DMS79 treated with DMSO at 0.1 percent for 48 hours (cell line): ENCODE results near the gene VAPB.
"Not testable (repeated sequence)": the region's sequence is repeated elsewhere in the genome, so short reads cannot be mapped to it uniquely, and the experiment has no call there.

Experiments used
- DNase-seq: peaks from one replicate; lab custom pipeline; 2025; lab: John Stamatoyannopoulos, UW

Gene VAPB, protein sequence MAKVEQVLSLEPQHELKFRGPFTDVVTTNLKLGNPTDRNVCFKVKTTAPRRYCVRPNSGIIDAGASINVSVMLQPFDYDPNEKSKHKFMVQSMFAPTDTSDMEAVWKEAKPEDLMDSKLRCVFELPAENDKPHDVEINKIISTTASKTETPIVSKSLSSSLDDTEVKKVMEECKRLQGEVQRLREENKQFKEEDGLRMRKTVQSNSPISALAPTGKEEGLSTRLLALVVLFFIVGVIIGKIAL

DNA sequence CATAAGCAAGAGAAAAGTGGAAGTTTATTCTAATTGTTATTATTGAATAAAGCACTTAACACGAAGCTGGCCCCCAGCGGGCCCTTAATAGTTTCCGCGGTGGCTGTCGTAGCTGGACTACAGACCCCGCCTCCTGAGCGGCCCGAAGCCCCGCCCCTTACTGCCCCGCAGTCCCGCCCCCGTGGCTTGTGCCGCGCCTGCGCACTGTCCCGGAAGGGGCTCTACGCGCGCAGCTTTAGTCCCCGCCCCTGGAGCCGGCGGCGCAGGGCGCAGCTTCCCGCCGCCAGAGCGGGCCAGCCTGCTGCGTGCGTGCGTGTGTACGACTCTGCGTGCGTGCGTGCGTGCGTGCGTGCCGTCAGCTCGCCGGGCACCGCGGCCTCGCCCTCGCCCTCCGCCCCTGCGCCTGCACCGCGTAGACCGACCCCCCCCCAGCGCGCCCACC, at the start of gene VAPB:
Gene VAPB (plus strand): TSS at position 348 of the 442 bp plus-strand sequence. CDS start 231 bp downstream, outside the sequence.
- DNase-seq: peak; percentile 87

DNA sequence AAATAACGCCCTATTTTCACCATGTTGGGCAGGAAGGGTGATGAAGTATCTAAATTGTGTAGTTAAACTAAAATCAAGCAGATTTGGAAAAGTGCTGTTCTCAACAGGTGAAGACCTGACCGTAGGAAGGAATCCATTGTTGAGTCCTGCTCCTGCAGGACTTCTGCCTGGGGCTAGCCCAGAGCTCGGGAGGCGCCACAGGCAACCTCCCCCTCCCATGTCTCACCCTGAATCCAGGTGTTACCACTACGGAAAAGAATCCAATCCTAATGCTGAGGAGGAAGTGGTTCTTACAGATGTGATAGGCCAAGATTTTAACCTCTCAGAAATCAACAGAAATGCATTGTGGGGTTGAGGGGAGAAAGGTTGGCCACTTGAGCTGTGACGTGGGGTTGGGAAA, 49.3 kb upstream of the VAPB start:
- DNase-seq: no peak

DNA sequence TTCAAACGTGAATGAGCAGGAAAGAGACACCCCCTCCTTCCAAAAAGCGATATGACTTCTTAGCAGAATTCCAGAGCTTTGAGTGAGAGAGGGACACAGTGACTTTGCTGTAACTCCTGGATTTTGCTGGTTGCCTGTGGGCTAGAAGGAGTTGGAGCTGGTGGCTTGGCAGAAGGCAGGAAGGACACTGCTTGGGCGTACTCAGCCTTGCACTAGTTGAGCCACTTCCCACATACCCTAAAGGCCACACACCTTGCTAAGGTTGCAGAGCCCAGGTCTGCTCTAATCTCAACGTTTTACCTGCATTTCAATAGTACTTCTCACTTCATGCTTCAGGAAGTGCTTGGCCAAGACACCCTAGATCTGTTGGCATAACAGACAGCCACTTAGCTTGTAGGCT, 48.9 kb upstream of the VAPB start:
- DNase-seq: no peak

DNA sequence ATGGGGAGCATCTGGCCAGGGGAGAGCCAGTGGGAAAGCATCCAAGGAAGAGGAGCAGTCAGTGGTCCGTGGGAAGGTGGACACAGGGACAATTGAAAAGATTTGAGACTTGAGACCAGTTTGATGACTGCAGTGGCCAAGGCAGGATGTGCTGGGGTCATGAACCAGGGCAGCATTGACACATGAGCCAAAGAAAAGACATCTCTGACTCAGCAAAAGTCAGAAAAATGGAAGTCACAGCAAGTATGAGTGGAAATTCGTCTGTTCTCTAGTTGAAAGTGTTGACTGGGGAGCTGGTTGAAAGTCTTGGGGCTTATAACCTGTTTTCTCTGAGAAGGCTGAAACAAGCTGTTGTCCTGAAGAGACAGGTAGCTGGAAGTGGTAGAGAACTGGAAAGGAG, 48.2 kb upstream of the VAPB start:
- DNase-seq: no peak

DNA sequence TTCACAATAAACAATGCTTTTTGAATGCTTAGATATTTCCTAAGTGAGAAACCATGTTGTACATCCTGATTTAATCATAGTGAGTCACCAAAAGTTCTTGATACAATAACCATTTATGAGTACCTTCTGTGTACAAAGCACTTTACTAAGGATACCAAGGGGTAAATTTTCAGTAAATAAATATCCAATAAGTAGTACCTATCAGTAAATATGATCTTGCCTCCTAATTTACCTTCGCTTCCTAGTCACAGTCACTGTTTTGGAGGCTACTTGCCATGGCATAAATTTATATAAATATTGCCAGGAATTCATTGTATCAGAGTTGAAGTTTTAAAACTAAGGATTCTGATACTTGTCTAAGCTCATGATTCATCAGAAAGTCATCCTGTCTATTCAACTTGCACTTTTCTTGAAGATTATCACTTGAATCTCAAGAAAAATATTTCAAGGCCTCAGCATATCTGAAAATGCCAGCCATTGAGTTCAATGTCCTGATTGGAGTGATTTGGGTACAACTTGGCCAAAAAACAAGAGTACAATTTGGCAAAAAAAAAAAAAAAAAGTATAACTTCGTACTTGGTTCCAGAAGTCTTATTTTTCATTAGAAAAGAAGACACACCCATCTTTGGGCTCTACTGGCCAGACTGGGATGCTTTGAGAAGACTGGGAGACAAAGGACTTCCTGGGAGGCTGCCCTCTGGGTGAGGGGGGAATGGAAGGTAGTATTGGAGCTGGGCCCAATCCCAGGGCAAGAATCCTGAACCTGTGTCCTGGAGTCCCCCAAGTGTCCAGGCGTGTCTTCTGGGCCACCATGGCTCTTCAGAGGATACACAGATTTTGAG, 46.7 kb upstream of the VAPB start:
- no peak for DNase-seq

DNA sequence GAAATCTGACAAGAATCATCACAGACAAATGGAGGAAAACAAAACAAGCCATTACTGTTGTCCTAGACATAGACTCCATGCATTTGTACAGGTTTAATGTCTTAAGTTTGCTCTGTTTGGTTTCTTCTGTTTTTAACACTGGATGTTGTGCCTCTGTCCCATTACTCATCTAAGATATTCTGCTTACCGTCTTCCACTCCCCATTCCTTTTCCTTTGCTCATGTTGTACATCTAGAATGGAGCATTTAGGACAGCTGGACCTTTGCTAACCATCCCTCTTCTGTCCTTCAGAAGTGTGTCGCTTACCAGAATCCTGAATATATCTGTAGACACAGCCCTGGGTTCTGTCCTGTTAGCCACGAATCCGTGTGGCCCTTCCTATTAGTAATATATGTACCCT, 44.3 kb upstream of the VAPB start:
- no peak for DNase-seq

DNA sequence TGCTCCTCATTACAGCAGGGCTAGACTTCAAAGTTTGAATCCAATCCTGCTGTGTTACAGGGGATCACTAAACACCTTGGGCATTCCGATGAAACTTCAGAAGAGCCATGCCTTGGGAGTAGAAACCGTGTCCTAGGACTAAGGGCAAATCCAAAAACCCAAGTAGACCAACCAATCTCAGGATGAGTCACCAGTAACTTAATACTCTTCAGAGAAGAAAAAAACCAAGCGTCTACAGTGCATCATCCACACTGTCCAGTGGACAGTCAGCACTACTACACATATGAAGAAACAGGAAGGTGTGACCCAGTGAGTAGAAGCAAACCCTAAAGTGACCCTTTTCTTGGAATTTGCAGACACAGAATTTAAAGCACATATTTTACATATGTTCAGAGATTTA, 39.5 kb upstream of the VAPB start:
- DNase-seq: no peak

DNA sequence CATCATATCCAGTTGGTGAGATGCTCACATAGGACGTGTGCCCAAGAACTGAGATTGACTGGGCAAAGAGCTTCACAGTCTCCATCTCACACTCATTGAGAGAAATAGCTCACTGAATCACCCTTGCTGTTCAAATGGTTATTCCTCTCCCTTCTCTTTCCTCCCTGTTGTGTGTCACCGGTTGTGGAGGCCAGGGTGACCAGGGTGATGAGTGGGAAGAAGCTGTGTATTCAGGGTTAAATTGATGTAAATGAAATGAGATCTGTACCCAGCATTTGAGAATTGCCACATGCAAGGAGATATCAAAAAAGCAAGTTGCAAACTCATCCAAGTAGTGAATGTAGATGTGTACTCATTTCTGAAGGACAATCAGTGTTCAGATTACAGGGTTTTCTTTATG, 36.6 kb upstream of the VAPB start:
- no peak for DNase-seq

DNA sequence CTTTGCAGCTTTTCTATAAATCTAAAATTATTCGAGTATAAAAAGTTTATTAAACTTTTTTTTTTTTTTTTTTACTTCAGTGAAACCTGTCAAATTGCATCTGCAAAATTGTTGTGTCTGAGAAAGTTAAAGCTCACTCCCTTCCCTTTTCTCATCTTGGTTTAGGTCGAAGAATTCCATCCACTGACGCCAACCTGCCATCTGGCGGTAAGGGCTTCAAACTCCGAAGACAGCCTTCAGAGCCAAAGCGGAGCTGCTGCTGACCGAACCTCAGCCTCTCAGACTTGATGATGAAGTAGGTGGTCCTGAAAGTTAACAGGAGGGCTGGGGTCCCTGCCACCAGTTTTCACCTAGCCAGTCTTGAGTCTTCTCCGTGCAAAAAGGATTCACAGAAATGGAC, 29.6 kb upstream of the VAPB start:
- DNase-seq: no peak

DNA sequence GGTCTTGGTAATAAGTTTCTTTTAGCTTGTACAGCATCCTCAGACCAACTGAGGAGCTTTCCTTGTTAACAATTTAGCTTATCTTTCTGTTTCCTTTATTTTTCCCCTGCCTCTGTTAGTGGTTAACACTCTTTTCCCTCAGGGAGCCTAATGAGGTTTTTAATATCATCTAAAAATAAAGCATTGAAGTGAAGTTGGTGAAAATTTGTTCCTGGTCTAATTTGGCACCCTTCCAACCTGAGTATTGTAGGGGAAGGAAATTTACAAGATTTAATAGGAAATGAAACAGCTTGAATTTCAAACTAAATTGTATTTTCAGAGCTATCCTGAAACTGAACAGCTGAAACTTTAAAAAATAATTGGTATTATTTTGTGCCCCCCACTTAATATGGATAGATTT, 28.1 kb upstream of the VAPB start:
- no peak for DNase-seq

DNA sequence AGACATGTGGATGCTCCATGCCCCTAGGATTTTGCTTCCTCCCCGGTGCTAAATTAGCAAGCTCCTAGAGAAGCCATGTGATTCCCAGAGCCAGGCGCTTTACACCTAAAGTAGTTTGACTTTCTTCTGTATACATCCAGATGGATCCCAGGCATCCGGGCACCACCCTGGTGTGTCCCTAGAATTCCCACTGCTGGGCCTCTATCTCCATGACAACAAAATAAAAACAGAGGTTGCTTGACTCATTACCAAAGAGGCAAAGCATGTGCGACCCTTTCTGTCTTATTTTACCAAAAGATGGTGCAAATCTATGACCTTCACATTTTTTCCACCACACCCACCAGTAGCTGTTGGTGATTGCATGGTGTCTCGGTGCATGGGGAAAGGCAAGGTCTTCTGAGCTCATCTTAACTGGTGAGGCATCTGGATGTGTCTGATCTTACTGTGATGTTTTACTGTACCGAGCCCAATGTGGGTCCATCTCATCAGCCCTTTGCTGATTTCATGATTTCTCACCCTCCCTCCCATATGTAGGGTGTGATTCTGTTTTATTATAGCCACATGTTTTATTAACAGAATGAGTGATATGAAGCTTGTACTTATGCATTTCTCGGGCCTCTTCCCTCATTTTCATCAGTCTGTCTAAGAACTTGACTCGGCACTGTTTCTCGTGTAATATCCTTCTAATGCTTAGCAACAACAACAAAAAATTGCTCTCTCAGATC, 27.4 kb upstream of the VAPB start:
- no peak for DNase-seq

DNA sequence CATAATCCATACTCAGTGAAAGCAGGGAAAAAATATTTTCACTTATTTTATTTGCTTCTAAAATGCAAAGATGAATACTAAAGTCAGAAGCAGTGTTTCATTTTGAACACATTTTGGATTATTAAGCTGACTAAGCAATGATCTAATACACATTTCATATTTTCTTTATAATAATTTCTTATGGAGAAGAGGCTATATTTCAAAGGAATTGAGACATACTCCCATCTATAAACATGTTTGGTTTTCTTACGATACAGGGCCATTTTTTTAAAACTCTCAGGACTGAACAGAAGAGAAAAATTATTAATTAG, 26.9 kb upstream of the VAPB start:
- DNase-seq: no peak

DNA sequence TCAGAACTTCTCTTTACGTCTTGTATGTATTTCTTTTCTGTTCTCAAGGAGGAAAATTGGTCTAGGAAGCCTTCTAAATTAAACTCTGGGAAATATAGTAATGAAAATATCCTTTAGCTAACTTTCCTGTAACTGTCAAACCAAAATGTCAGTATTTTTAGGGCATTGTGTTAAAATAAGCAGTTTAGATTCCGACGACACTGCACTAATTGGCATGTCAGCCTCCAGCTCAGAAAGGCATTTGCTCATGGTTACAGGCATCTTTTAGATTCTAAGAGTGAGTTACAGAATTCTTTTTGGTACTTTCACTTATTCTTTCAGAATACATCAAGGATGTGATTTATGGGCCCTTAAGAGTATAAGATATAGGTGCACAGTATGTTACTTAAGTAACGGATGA, 26.1 kb upstream of the VAPB start:
- DNase-seq: no peak

DNA sequence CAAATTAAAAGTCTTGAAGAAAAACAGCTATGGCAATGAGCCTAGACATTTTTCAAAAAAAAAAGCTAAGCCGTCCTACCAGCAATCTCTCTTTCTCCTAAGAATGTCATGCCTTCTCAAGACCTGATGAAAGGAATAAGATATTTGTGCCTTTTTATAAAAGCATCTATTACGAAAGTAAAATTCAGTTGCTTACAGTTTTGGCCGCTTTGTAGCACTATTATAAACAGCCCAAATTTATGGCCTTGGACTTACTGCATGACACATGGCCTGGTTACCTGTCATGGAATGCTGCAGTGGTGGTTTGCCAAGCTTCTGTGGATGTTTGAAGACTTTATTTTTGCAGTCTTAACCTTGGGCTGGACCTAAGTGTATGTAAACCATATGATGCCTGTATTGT, 22.2 kb upstream of the VAPB start:
- DNase-seq: no peak

DNA sequence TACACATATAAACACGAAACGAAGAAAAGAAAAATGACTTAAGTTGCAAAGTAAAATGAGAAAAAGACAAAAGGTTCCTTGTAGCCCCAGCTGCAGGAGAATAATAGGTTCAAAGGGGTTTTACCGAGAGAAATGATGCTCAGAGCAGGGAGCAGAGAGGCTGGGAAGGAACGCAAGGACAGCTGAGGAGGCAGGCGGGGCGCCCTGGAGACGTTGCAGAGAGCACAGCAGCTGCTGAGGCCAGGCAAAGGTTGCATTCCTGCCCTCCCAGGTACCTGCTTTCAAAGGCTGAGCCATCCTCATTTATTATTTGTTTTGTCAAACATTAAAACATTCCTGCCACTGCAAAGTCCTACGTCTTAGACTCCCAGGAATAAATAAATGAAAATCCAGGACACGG, 16.2 kb upstream of the VAPB start:
- no peak for DNase-seq

DNA sequence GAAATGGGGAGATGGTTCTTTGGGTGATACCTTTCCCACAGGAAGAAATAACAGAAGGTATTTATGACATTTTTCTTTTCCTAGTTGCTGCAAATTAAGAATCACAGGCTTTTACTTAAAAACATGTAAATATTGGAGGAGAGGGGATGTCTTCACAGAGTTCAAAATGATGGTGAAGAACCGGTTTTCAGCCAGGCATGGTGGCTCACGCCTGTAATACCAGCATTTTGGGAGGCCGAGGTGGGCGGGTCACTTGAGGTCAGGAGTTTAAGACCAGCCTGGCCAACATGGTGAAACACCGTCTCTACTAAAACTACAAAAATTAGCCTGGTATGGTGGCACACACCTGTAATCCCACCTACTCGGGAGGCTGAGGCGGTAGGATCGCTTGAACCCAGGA, 15.7 kb upstream of the VAPB start:
- not testable (repeated sequence) for DNase-seq

DNA sequence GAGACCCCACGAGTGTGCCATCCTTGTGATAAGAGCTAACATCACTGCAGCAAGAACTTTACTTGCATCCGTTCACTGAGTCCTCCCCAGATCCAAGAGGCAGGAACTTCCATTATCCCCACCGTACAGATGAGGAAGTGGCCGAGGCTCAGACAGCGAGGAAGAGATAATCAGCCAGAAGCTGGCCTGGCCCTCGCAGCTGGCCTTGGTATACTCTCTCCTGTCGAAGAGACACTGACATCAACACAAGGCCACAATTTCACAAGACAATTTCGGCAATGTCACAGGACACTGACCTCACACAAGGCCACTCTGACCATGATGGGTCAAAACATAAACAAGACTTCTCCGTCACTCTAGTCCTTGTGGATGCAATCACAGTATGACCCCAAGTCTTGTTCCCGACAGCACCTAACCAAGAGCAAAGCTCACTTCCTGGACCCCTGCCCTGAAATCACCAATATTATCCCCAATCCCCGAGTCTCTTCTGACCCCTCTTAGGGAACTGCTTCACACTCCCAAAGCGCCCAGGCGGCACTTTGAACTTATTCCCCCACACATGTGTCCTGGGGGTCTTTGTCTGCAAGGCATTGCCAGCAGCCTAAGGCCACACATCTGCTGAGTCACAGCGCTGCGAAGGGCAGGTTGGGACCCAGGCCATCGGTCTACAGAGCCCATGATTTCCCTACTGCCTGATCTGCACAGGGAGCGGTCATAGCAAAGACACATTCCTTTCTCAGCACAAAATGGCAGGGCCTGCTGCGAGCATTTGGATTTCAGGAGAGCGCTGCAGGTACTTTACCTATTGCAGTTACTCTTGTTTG, 14.8 kb upstream of the VAPB start:
- no peak for DNase-seq

DNA sequence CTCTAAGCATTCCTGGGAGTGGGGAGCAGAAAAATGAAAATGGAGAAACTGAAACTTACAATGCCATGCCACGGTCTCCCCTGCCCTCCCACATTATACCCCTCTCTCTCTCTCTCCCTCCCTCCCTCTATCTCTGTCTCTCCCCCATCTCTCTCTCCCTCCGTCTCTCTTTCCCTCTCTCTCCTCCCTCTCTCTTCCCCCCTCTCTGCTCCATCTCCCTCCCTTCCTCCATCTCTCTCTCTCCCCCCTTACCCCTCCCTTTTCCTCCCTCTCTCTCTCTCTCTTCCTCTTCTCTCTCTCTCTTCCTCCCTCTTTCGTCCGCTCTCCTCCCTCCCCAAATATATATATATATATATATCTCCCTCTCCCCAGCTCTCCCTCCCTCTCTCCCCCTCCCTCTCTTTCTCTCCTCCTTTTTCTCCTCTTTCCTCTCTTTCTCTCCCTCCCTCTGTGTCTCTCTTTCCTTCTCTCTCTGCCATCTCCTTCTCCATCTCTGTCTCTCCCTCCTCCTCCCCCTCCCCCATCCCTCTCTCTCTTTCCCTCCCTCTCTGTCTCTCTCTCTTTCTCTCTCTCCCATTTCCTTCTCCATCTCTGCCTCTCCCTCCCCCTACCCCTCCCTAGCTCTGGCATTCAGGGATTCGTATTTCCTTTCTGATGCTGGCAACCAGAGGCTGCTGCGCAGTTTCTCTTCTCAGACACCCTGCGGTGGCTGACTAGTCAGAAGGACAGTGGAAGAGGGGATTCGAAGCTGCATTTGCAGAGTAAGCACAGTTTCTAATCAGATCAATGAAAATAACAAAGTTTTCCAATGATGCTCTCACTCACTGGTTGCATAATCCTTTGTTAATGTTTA, 13.9 kb upstream of the VAPB start:
- no peak for DNase-seq

DNA sequence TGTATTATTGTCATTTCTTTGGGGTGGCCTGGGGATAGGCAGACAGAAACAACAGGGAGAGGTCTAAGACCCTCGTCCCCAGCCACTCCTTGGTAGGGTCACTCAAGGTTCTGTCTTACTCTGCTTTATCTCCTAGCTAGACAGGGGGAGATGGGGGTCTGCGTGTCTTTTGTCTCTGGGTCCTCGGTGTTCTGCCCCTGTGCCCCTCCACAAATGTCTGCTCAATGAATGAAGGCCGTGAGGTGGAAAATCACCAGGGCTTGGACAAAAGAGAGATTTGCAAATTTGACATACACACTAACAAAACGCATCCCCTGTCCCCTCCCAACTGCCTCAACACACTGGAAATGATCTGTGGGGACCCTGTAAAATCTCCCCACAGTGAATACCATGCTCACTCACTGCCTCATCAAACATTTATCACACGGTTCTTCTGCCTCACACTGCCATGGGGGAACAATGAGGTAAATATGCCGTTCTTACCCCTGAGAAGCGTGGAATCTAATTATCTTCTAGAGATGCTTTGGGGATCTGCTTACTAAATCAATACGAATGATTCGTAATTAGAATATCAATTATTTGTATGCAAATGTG, 13.2 kb upstream of the VAPB start:
- no peak for DNase-seq

DNA sequence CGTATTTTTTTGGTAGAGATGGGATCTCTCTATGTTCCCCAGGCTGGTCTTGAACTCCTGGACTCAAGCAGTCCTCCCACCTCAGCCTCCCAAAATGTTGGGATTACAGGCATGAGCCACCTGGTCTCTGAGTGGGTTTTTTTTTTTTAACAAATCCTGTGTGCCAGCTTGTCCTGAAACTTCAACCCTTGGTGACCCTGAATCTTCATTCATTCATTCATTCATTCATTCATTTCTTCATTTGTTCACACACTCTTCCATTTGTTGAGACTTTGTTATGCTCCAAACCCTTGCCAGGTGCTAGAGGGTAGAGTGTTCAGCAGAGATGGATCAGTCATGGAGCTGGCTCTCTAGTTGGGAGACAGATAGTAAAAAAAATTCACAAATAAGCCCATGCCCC, 12.0 kb upstream of the VAPB start:
- DNase-seq: no peak
